T-helper 1 cell (primary cell): ENCODE measurements around the gene SGK1.
"Not testable (repeated sequence)": the region's sequence is repeated elsewhere in the genome, so short reads cannot be mapped to it uniquely, and the experiment has no call there.

Experiments used
- DNase-seq, 5 donors: peaks; one replicate each; pipeline ENCODE4 v3.0.0-alpha.2; 2012 to 2020

Gene SGK1

DNA sequence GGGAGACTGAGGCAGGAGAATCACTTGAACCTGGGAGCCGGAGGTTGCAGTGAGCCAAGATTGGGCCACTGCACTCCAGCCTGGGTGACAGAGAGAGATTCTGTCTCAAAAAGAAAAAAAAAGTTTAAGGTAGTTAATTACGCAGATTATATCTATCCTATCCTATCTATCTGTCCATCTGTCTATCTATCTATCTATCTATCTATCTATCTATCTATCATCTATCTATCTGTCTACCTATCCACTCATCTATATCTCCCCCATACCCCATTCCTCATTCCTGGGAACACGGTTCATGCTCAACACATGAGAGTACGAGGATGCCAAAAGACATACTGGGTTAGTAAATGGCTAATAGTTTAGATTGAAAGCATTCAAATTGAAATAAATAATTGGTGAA is 8.3 kb upstream of the SGK1 start:
- not testable (repeated sequence) for DNase-seq

DNA sequence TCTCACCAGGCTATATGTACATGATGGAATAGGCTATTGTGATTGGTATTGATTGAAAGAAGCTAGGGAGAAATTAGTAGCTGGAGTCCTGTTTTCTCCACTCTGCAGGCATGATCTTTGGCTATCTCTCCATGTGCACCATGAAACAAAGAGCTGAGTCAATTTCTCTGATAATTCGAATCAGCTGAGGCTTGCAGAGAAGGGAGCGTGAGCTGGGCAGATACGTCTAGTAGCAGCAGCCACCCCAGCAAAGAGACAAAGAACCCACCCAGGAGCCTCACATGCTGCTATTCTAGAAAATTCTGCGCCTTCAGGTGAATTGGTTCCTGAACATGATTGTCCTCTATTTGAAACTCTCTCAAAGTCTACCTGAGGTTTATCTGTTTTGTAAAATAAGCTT is 6.9 kb upstream of the SGK1 start:
- DNase-seq: no peak

DNA sequence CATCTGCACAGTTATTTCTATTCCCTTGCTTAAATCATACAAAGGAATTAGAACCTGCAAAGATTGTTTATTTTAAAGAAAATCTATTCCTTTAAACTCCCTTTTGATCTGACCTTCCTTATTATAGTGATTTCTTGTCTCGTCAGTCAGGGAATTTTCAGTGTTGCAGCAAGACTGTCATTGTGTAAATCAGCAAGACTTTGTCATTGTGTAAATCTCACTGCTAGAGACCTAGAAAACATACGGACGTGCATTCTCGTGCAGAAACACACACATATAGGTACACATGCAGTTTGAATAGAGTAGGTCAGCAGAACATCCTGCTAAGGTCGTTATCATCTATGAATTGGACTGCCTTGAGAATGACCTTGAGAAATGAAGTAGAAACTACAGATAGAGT is 6.2 kb upstream of the SGK1 start:
- no peak for DNase-seq

DNA sequence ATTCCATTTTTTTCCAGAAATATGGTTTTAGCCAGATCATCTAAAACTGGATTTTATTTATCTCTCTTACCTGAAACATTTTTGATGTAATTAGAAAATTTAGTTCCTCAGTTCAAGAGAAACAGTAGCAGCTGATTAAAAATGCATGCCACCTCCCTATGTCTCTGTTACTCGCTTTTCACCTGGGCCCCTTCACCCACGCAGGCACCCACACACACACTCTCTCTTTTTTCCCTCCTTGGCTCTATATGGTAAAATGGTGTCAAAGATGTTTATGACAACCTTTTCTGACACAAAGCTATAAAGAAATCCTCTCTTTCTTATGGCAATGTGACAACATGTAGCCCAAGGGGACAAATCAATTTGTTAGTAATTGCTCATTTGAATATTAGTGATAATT is 5.8 kb upstream of the SGK1 start:
- DNase-seq: no peak

DNA sequence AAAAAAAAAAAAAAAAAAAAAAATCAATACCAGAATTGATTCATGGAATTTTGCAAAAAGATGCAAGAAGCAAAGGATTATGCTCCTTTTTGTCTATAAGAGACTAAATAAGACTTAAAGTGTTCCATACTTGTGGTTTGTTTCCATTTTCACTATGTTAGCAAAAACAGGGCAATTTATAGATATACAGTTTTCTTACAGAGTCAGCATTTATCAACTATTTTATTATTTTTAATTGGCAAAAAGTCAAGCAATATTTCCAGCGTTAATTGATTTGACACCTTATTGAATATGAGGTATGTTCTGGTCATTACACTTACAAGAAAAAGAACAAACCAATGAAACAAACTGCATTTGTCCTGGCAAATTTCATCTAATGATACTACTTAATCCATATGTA is 5.4 kb upstream of the SGK1 start:
- no peak for DNase-seq

DNA sequence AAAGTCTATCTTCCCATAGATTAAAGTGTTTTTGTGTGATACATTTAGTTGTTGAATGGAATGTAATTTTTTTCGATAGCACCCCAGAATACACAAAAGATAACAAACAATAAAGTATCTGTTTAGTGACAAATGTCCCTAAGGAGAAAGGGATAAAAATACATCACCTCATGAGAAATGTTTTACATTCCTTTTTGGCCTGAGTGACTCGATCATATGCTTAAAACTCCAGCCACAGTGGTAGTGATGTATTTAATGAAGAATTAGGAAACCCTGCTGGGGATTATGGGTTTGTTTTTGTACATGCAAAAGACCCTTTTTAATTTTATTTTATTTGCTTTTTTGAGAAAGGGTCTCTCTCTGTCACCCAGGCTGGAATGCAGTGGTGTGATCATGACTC is 4.3 kb upstream of the SGK1 start:
- DNase-seq: no peak

DNA sequence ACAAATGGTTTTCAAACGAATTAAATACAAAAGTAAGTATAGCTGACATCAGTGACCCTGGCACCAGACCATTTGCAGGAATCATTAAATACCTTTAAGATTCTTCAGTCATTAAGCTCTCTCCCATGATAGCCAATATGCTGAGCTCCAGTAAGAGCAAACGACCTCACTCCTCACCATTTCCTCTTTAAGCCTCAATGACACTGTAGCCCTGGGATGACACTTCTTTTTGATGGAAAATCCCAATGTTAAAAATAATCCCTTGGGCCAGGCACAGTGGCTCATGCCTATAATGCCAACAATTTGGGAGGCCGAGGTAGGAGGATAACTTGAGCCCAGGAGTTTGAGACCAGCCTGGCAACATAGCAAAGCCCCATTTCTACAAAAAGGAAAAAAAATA is 3.3 kb upstream of the SGK1 start:
- no peak for DNase-seq

DNA sequence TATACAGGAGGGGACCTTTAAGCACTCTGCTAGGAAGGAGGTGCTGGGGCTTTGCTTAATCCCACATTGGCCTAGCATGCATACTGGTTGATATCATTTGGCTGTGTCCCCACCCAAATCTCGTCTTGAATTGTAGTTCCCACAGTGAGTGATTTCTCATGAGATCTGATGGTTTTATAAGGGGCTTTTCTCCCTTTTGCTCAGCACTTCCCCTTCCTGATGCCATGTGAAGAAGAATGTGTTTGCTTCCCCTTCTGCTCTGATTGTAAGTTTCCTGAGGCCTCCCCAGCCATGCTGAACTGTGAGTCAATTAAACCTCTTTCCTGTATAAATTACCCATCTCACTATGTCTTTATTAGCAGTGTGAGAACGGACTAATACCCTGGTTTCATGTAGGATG is 1.8 kb upstream of the SGK1 start:
- not testable (repeated sequence) for DNase-seq

DNA sequence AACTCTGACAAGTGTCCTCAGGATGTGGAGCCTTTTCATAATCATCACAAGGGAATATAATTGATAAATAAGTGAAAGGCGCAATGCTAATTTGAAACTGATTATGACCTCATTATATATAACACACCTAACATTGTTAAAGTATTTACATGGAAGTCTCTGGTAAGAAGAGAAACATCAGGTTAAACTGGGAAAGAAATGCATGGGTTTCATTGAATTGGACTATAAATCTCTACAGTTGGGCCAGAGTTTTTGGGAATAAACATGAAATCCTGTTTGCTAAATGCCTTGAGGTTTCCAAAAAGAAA is 1.0 kb upstream of the SGK1 start:
- DNase-seq: no peak

DNA sequence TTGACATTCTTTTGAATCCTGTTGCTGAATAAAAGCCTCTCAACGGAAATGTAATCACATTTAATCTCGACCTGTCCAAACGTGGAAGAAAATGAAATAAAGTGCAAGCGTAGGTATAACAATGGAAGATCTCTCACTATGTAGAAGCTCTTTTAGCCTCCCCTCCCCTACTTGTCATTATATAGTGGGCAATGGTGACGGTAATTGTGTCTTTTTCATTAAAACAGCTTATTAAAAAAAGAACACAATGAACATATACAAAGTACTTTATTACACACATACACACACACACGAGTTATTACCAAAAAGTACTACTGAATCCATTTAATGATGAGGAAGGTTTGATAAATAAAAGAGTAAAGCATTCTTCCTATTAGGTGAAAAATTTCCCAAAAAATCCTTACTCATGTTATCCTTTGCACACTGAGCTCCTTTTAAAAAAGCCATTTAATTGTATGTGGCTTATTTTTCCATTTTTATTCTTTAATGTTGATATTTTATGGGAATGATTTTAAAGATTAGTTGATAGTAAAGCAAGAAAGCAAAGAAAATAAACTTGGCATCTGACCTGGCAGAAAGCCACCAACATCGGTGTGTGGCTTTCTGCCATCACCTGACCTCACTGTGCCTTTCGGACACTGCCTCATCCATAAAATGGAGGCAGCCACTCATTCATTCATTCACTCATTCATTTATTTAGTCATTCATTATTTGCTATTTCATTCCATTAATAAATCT is 493 bp upstream of the SGK1 start:
- no peak for DNase-seq

DNA sequence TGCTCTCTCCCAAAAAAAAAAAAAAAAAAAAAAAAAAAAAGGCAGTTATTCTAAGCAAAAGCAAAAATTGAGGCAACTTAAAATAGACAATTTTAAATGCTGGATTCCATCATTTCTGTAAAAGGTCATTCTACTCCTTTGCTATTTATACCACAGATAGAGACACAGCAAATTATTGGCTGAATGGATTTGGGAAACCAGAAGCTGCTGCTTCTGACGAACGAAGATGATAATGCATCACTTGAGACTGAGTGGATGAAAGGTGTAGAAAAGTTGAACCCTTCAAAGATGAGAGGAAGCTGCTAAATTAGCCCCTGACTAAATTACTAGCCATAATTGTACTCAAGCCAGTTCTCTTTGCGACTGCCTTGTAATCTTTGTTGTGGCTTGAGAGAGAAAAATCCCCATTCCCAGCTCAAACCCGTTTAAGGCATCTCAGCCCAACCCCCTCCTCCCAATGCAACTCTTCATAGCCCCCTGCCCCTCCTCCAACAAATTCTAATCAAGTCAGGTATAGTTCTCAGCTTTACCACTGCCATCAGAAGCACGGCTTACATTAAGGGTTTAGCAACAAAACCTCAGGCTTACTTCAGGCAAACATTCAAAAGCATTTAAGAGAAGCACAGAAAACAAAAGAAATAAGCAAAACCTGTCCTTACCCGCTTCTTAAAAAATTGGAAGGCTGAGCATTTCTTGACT is 1.0 kb downstream of the SGK1 start:
- DNase-seq: no peak

DNA sequence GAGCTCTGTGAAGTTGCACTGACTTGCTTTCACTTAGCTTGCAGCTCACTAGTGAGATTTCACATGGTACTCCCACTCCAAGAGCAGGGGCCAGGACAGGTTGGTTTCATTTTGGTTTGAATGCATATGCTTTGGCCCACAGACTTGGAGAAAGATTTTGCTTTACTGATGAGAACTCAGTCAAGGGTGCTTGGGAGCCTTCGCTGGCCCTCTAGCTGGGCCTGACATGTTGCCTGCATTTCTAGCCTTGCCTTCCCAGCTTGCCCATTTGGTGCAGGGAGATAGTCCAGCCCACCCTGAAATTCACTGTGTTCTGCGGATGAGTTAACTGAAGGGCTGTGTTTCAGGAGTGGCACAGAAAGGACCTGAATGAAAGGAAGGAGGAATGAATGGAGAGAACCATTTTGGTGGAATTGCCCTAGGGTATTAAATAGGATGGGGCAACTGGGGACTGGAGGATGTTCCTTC is 1.9 kb downstream of the SGK1 start:
- no peak for DNase-seq

DNA sequence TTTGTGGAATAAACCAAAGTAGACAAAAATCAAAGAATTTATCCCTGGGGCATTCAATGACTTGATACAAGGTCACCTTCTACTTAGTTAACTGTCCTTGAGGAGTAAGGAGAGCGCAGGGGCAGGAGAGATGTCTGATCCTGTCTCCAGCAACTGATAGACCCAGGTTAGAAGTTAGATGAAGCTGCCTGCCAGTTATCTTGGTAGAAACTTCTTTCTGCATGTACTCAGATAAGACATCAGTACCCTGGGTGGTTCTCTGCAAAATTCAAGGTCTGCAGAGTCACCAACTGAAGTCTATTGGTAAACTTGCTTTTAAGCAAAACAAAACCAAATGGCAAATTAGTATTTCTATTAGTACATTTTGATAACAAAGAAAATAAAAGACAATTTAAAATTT is 2.7 kb downstream of the SGK1 start:
- DNase-seq: no peak

DNA sequence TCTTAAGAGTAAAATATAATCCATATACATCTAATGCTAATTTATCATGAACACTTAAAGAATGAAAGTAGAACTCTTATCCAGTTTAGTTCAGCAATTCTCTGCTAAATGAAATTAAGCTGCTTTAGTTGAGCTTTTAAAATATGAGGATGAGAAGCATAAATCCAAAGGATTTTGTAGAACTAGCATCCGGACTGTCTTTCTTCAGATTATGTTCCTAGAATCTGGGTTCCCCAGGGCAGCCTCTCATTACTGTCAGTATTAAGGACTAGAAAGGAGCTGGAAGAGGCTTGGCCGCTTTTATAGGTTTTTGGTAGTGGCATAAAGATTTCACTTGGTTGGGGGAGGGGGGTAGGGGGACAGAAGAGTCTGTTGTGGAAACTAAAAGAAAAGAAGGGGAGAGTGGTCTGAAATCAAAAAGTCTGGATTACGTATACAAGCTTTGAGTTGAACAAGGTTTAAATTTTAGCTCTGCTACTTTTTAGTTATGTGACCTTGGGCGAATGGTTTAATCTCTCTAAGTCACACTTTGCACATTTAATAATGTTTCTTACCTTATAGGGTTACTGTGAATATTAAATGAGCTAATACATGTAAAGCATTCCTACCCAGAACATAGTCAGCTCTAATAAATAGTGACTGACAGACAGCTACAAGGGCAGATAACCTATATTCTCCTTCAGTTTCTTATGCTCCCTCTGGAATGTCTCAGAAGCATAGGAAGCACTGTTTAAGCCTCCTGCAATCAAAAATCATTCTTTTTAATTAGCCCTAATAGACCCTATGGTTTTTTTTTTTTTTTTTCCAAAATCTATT is 3.7 kb downstream of the SGK1 start:
- no peak for DNase-seq

DNA sequence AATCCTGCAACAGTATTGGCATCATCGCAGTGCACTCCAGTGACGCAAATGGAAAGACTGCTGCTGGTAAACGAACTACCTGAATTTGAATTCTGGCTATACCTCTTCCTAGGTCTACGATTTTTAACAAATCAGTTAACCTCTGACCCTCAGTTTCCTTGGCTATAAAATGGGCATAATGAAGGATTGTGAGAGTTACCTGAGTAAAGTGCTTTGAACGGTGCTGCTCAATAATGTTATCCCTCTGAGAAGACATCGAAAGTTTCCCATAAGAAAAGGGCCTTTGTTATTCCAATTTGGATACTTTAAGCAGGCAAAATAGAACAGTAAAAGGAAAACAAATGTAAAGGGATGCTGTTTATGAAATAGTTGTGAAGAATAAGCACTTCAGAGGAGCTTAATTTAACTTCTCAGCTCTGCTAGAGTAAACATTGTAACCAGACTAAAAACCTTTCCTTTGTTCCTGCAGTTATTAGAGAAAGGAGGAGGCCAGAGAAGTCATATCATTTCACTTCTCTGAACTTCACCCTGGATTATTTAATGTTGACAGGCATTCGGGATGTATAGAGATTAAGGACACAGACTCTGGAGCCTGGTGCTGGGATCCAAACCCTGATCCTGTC is 5.8 kb downstream of the SGK1 start:
- no peak for DNase-seq

DNA sequence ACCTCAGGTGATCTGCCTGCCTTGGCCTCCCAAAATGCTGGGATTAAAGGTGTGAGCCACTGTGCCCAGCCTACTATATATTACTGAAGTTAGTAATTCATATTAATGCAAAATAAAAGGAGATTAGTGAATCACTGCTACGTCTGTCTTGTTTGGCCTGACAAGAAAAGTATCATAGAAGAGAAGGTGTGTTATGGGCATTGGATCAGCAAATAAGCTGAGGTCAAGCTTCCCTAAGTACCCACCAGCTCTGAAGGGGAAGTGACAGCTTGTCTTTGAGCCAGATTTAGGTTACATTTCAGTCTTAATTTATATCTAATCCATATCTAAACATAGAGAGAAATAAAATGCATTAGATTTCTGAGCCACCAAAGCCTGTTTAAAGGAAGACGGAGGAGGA is 7.1 kb downstream of the SGK1 start:
- DNase-seq: no peak

DNA sequence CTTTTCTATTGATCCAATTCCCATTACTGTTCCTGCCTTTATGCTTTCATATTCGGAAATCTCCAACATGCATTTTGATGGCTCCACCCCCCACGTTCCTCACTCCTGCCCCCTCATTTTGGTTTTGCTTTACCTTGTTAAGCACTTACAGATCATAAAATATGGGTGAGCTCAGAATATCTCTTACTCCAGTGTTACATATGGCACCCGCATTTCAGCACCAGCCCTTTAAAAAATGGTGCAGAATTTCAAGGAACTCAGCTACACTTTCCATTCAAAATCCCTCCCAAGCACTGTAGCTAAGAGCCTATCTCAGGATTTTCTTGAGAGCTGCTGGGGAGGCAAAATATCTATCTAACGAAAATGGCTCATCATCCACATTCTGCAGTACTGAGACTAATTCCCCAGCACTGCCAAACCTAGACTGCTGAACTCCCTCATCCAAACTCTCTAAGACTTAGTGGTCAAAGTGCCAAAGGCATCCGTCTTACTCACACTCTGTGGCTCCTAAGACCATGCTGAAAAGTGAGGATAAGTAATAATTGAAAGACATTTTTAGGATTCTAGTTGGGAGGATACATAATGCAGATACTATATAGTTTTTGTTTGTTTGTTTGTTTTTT is 7.8 kb downstream of the SGK1 start:
- no peak for DNase-seq

DNA sequence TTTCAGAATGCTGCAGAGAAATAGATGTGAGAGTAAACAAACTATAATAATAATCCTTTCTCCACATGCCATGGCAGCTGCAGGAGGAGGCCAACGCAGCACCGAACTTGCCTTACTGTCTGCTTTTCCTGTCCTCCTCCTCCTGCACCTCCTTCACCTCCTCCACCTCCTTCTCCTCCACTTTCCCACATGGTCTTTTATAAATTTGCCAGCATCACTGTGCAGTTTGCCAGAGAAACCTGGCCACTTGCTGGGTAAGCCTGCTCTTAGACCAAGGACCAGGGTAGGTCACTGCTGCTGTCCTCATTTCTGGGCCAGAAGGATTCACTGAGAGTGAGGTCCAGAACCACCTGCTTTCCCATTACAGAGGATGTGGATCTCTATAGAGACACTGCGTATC is 8.7 kb downstream of the SGK1 start:
- no peak for DNase-seq

DNA sequence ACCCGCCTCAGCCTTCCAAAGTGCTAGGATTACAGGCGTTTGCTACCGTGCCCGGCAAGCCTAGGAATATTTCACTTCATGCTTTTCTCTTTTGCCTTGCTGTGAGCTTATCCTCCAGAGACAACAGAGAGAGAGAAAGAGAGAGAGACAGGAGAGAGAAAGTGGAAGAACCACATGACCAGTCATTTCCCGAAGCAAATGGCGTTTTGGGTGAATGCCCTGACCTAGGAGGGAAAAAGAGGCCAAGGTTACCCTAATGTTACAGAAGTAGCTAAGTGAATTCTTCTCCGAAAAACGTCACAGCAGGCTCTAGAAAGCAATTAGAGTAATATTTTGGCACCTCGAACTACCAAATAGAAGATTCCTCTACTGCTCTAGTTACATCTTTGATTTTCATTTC is 9.1 kb downstream of the SGK1 start:
- DNase-seq: no peak

DNA sequence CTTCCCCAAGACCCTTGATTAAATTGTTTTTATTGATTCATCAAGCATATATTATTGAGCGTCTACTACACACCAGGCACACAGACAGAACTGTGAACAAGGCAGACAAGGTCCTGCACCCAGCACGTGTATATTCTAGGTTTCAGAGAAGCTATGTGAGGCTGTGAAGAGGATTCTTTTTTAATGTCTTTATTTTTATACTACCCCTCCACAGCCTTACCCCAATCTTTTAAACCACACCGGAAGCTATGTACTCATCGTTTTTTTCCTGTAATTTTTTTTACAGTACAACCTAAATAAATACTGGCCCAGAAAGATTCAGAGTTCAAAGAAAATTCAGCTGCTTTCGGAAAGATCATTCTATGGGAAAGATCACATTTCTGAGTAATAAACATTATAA is 10.0 kb downstream of the SGK1 start:
- no peak for DNase-seq

DNA sequence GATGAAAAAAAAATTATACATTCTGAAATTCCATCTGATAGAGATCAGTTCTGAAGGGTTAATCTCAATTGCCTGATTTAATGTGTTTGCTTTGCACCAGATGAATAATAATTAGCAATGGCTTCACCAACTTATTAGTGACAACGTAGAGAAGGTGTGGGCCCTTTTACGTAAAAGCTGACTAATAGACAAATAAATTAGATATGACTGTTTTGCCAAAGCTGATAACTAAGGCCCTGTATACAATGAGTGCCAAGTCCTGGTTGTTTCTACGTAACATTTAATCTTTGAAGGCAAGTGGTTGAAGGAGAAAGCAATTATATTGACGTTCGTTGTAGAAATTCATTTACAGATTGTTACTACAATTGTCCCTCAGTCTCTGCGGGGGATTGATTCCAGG is 10.8 kb downstream of the SGK1 start:
- DNase-seq: no peak

DNA sequence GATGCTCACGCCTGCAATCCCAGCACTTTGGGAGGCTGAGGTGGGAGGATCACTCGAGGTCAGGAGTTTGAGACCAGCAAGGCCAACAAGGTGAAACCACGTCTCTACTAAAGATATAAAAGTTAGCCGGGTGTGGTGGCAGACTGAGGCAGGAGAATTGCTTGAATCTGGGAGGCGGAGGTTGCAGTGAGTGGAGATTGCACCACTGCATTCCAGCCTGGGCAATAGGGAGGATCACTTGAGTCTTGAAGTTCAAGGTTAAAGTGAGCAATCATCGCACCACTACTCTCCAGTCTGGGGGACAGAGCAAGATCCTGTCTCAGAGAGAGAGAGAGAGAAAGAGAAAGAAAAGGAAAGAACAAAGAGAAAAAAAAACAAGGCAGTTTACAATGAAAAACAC is 13.5 kb downstream of the SGK1 start:
- not testable (repeated sequence) for DNase-seq

DNA sequence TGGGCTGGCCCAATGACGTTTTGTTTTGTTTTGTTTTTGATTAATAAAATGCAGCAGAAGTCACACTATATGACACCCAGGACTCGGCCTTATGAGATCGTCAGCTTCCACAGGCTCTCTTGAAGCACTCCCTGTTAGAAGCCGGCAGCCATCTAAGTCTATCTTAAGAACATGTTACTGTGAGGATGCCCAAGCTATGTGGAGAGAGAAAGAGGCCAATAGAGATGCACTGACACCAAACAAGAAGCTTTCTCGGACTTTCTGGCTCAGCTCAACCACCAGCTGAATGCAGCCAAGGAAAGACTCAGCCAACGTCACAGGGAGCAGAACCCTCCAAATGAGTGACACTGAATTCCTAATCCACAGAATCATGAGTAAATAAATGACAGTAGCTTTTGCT is 14.0 kb downstream of the SGK1 start:
- DNase-seq: no peak
